ENCODE data around the gene YKT6. TPM values are rescaled to one million over a fixed set of nuclear protein-coding genes. Genes with fewer than 3 reads are reported as not detected.

The YKT6 gene
- total RNA-seq, 1 donor from 2014 or later = 83.7 TPM

DNA sequence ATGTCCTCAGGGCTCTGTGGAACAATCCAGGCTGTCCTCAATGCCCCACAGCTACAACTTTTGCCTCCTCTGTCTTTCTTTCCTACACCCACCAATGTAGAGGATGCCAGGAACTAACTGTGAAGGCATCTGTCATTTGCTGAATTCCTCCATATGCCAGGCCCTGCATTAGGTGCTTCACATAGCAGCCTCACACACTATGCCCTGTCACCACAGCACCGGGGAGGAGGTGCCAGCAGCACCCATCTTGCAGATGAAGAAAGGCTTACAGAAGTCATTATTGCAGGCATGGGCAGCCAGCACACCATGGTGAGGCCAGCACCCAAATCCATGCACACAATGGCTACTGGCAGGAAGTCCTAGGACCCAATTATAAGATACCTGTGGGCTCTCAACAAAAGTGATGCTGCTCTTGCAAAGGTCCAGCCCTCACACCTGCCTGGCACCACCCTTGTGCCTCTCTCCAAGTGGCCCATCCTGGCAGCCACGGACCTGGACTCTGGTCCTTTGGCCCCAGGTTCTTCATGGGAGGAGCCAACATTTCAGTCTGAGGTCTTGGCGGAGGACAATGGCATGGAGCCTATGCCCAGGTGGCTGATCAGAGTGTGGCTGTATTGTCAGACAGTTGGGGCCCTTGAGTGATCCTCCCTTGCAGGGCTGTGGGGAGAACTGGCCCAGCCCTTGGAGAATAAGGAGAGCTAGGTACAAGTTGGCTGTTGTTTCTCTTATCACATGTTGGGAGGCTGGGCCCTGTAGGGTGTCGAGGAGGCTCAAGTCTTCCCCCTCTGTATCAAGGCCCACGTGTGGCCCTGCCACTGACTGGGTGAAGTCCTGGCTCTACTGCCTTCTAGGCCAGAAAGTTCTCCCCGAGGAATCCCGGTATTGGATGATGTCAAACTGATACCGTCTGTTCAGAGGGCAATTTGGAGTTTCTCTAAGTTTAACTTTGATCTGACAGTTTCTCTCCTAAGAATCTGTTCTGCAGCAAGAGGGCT lies 45.3 kb upstream of the YKT6 start:
- H3K27me3 Mint-ChIP-seq (ENCODE audit: low read depth) = no peaks in the 10 kb centered on the region

GRCh38 chr7:44156453-44157010 lies 44.2 kb upstream of the YKT6 start:
- no peak for DNase-seq (ENCODE audit: low spot score in 2 of 2, unreplicated experiment in 2 of 2)
- Mint-ChIP-seq H3K9me3 (no peaks in the 10 kb centered on the region), H3K27me3 (ENCODE audit: low read depth) (no peaks in the 10 kb centered on the region), H3K4me3 (no peak overlapping the region), H3K36me3 (no peaks in the 10 kb centered on the region), H3K27ac (no peak overlapping the region), H3K4me1 (no peaks in the 10 kb centered on the region)
- no peak for TF ChIP-seq CTCF (IDR thresholded peaks at IDR 0.05; ENCODE audit: unreplicated experiment)

More for the DNA sequence above, 45.3 kb upstream of the YKT6 start:
- no peak for TF ChIP-seq CTCF (IDR thresholded peaks at IDR 0.05; ENCODE audit: unreplicated experiment)
- no peak for DNase-seq (ENCODE audit: low spot score in 2 of 2, unreplicated experiment in 2 of 2)
- no peaks in the 10 kb centered on the region for H3K4me1 Mint-ChIP-seq
- no peaks in the 10 kb centered on the region for H3K9me3 Mint-ChIP-seq
- no peaks in the 10 kb centered on the region for H3K36me3 Mint-ChIP-seq
- H3K4me3 Mint-ChIP-seq = no peak overlapping the region
- no peak overlapping the region for H3K27ac Mint-ChIP-seq

GRCh38 chr7:44157116-44158080 lies 43.4 kb upstream of the YKT6 start:
- H3K9me3 Mint-ChIP-seq = no peaks in the 10 kb centered on the region
- H3K4me1 Mint-ChIP-seq = no peaks in the 10 kb centered on the region
- no peaks in the 10 kb centered on the region for H3K36me3 Mint-ChIP-seq
- H3K4me3 Mint-ChIP-seq = no peak overlapping the region
- no peaks in the 10 kb centered on the region for H3K27me3 Mint-ChIP-seq (ENCODE audit: low read depth)
- no peak overlapping the region for H3K27ac Mint-ChIP-seq
- no peak for DNase-seq (ENCODE audit: low spot score in 2 of 2, unreplicated experiment in 2 of 2)
- no peak for TF ChIP-seq CTCF (IDR thresholded peaks at IDR 0.05; ENCODE audit: unreplicated experiment)

- no peak for TF ChIP-seq CTCF (IDR thresholded peaks at IDR 0.05; ENCODE audit: unreplicated experiment)
- no peak overlapping the region for H3K27ac Mint-ChIP-seq
- no peaks in the 10 kb centered on the region for H3K9me3 Mint-ChIP-seq
- H3K4me3 Mint-ChIP-seq = no peak overlapping the region
- H3K4me1 Mint-ChIP-seq = peaks cover 6% of the 10 kb centered on the region
- H3K27me3 Mint-ChIP-seq (ENCODE audit: low read depth) = no peaks in the 10 kb centered on the region
- DNase-seq (ENCODE audit: low spot score in 2 of 2, unreplicated experiment in 2 of 2) = no peak
- H3K36me3 Mint-ChIP-seq = no peaks in the 10 kb centered on the region
Observed at GRCh38 chr7:44158096-44158872, 42.5 kb upstream of the YKT6 start.
